ENCODE results near the gene LMNTD1.
"Not testable (repeated sequence)": the region's sequence is repeated elsewhere in the genome, so short reads cannot be mapped to it uniquely, and the experiment has no call there.

The LMNTD1 gene

GRCh38 chr12:25433581-25434325, 119.3 kb downstream of the LMNTD1 start:
- no peak for DNase-seq (ENCODE audit: low read depth in 2 of 2, low spot score in 1 of 2)

GRCh38 chr12:25433024-25433423, 120.1 kb downstream of the LMNTD1 start:
- DNase-seq (ENCODE audit: low read depth in 2 of 2, low spot score in 1 of 2) = no peak

DNA sequence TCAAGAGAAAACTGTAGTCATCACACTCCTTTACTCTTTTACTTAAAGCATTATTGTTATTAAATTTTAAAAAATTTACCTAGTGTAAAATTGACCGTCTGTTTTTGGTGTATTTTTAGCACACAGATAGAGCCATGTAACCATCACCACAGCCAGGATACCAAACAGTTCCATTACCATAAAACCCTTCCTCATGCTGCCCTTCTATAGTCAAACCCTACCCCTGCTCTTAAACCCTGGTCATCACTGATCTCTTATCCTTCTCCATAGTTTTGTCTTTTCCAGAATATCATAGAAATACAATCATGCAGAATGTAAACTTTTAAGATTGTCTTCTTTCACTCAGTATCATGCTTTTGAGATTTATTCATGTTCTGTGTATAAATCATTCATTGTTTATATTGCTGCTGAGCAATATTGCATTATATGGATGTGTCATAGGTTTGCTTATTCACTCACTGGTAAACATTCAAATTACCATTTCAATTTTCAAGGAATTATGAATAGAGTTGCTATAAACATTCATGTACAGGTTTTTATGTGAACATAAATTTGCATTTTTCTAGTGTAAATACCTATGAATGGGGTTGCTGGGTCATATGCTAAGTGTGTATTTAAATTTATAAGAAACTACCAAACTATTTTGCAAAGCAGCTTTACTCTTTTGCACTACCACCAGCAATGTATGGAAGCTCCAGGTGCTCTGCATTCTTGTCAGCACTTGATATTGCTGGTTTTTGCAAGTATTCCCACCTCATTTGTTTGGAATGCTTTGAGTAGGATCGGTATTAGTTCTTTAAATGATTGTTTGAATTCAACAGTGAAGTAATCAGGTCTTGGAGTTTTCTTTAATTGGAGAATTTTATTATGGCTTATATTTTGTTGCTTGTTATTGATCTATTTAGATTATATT, 125.5 kb downstream of the LMNTD1 start:
- no peak for DNase-seq (ENCODE audit: low read depth in 2 of 2, low spot score in 1 of 2)

GRCh38 chr12:25426821-25427220, 126.3 kb downstream of the LMNTD1 start:
- DNase-seq (ENCODE audit: low read depth in 2 of 2, low spot score in 1 of 2) = not testable (repeated sequence)

Data from stimulated activated CD8-positive, alpha-beta memory T cell treated with anti-CD3 and anti-CD28 coated beads, Interleukin-4, amount 100 ng/mL, for 4 hours (primary cell).